ENCODE measurements around the gene RTP5.

The RTP5 gene

DNA sequence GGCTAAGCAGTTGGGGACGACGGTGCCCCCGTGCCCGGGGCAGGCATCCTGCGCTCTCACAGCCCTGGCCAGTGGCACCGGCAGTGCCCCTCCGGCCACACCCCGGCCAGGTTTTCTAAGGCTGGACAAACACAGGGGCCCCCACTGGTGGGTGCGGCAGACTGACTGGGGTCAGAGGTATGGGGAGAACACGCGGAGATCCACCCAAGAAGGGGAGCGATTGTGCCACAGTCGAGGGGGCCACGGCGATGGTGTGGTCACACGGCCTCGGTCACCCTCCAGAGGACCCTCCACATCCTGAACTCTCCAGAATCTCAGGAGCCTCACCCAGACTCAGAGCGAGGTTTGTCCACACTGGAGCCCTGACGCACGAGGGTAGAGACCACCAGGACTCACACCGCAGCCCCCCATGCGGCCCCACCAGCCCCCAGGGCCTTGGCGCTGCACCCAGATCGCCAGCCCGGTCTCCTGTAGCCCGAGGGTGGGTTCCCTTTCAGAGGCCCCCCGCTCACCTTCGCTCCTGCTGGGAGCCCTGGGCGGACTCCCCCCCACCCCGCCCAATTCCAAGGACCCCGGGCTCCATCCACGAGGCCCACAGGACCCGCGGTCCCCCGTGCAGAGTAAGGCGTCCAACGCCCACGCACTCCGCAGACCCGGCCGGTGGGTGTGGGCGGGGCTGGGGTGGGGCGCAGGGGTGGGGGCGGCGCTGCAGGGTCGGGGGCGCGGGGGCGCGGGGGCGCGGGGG is 26.0 kb upstream of the RTP5 start:
- no peak for DNase-seq (ENCODE audit: low spot score)

DNA sequence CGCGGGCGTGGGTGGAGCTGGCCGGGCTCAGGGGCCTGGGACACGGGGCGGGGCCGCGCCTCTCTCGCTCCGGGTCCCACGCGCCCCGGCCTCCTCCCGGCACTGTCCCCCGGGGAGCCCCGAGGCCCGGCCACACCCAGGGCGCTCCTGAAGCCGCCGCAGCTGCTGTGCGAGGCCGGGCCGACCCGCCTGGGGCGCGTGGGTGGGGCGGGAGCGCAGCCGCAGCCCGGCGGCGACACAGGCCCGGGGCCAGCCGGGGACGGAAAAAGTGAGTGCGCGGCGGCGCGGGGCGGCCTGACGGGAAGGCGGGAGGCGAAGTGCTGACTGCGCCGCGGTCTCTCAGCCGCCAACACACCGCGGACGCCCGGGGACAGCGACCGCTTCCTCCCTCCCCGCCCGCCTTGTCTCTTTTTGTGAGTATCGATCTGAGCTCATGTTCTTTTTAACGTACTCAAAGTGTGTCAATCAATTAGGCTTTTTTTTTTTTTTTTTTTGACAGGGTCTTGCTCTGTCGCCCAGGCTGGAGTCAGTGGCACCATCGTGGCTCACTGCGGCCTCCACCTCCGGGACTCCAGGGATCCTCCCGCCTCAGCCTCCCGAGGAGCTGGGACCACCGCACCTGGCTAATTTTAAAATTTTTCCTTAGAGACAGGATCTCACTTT is 25.3 kb upstream of the RTP5 start:
- no peak for DNase-seq (ENCODE audit: low spot score)

DNA sequence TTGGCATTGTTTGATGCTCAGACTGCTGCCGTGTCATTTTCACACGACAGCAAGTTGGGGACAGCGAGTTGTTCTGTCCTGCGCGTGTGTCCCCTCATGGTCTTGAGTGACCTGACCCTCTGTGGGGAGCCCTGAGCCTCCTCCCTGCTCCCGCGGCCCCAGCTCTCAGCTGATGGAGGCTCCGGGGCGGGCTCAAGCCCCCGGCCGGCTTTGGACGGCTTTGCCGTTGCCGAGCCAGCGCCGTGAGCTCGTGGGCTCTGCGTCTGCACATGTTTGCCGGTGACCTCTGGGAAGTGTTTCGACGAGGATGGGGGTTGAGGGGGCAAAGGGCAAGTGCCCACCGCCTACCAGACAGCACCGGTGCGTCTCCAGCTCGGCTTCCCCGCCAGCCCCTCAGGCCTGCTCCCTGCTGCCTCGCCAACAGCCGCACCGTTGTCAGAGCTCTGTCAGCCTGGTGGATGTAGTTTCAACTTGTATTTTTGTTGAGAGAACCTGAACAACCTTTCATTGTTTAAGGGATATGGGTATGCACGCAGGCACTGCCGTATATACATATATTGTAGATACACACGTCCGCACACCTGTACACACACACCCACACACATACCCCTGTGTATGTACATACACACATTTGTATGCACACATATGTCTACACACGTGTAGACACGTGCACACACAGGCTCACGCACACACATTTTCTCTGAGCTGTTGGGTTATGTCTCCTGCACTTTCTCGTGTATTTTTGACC is 24.5 kb upstream of the RTP5 start:
- DNase-seq (ENCODE audit: low spot score), result no peak

DNA sequence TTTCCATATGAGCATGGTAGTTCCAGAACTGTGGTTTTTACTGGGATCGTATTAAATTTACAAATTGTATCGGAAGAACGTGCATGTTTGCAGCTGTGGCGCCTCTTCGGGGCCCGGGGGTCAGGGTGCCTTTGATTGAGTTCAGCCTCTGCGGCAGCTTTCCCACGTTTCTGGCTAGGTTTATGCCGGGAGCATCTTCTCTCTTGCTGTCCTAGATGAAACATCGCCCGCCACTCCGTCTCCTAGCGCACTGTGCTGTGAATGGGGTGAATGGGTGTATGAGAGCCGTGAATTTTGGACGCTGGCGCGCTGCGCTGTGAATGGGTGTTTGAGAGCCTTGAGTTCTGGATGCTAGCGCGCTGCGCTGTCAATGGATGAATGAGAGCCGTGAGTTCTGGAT is 23.1 kb upstream of the RTP5 start:
- no peak for DNase-seq (ENCODE audit: low spot score)

- DNase-seq (ENCODE audit: low spot score), result no peak
These were observed 20.5 kb upstream of the RTP5 start for GRCh38 chr2:241848761-241849615.

- no peak for DNase-seq (ENCODE audit: low spot score)
These were observed 19.6 kb upstream of the RTP5 start for GRCh38 chr2:241849616-241850543.

- DNase-seq (ENCODE audit: low spot score), result no peak
These were observed 18.8 kb upstream of the RTP5 start for GRCh38 chr2:241850544-241851324.

GRCh38 chr2:241851325-241852115 is 18.0 kb upstream of the RTP5 start:
- DNase-seq (ENCODE audit: low spot score), result no peak

GRCh38 chr2:241852116-241852980 is 17.2 kb upstream of the RTP5 start:
- DNase-seq (ENCODE audit: low spot score), result no peak

GRCh38 chr2:241852981-241853631 is 16.4 kb upstream of the RTP5 start:
- no peak for DNase-seq (ENCODE audit: low spot score)

GRCh38 chr2:241853651-241854341 is 15.7 kb upstream of the RTP5 start:
- no peak for DNase-seq (ENCODE audit: low spot score)

GRCh38 chr2:241854342-241855244 is 14.9 kb upstream of the RTP5 start:
- no peak for DNase-seq (ENCODE audit: low spot score)

GRCh38 chr2:241855245-241855887 is 14.2 kb upstream of the RTP5 start:
- DNase-seq (ENCODE audit: low spot score), result no peak

DNA sequence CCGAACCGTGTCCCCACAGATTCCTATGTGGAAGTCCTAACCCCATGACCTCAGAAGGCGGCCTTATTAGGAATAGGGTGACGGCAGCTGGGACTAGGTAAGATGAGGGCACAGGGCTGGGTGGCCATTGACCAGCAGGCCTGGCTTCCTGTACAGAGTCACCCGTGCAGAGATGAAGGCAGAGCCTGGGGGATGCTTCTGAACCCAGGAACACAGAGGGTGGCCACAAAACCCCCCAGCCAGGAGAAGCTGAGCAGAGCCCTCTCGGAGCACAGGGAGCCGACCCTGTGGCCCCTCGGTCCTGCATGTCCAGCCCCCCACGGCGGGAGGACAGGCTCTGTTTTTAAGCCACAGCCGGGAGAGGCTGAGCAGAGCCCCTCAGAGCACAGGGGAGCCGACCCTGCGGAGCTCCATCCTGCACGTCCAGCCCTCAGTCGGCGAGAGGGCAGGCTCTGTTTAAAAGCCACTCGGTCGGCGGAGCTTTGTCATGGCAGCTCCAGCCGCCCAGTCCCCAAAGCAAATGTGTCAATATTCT is 13.6 kb upstream of the RTP5 start:
- DNase-seq (ENCODE audit: low spot score), result no peak

DNA sequence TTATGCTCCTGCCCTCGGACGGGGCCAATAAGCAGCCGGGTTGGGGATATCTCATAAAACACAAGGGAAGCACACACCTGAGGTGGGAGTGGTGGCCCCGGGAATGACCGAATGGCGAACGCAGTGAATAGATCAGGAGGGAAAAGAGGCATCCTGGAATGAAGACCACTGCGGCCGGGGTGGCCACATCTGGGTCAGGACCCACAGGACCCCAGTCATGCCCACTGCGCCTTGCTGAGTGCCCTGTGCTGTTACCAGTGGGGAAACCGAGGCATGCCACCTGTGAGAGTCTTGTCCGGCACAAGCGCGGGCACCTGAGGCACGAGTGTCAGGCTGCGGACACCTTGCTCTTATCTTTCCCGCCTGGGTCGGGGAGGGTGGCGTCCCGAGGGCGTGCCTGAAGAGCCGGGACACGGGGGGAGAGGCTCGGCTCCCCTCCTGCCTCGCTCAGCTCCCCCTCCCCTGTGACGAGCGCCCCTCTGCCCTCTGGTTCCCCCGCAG is 12.4 kb upstream of the RTP5 start:
- DNase-seq (ENCODE audit: low spot score), result no peak

Measured in cerebellar cortex (tissue), 1 donor.